Frontal cortex (tissue), 4 donors: Measurements from ENCODE around the gene TMEM88. TPM values are rescaled to one million over a fixed set of nuclear protein-coding genes. Genes with fewer than 3 reads are reported as not detected.
A peak's percentile ranks its signal among the peaks of the same experiment; 100 is the strongest.

ENCODE experiments used
- DNase-seq, 2 donors: peaks; one replicate each; pipeline ENCODE4 v3.0.0; 2012; ENCODE audit warnings: low spot score in 2 of 2
- FAIRE-seq: peaks from 2 replicates; lab custom pipeline; 2012; peaks lifted over from hg19 to GRCh38; lab: Jason Lieb, UNC
- total RNA-seq: library from RNA; depleted of rRNA; stranded (reverse); fragments of >200 nt; gene quantifications from one replicate; pipeline ENCODE4 v1.2.3, GENCODE V29; 2014
- donor health status: control.
- donor health status: control.
- donor health status: control.

The TMEM88 gene
- total RNA-seq, 1 donor from 2014 or later, result 1.2 TPM

GRCh38 chr17:7842380-7843256 is 12.2 kb upstream of the TMEM88 start:
- DNase-seq (peak in 1 of 2 donors; percentile 77), FAIRE-seq (no peak)

- no peak for DNase-seq
These were observed 11.7 kb upstream of the TMEM88 start for GRCh38 chr17:7843257-7843535.

GRCh38 chr17:7843536-7844291 is 11.2 kb upstream of the TMEM88 start:
- DNase-seq (peak; percentile 77 to 87), FAIRE-seq (no peak)

More at GRCh38 chr17:7843257-7843535, 11.7 kb upstream of the TMEM88 start:
- no peak for FAIRE-seq

GRCh38 chr17:7844292-7845154 is 10.3 kb upstream of the TMEM88 start:
- DNase-seq (peak; percentile 90 to 95), FAIRE-seq (no peak)

- FAIRE-seq (no peak), DNase-seq (no peak)
These were observed 9.4 kb upstream of the TMEM88 start for GRCh38 chr17:7845359-7846062.

- DNase-seq (no peak), FAIRE-seq (no peak)
These were observed 8.7 kb upstream of the TMEM88 start for GRCh38 chr17:7846063-7846735.

- FAIRE-seq, result no peak
- no peak for DNase-seq
These were observed 7.9 kb upstream of the TMEM88 start for GRCh38 chr17:7846765-7847661.

- DNase-seq, result peak in 1 of 2 donors; percentile 12
- FAIRE-seq, result no peak
These were observed 6.7 kb upstream of the TMEM88 start for GRCh38 chr17:7848131-7848579.

GRCh38 chr17:7848739-7849129 is 6.1 kb upstream of the TMEM88 start:
- no peak for FAIRE-seq
- DNase-seq, result no peak

- no peak for FAIRE-seq
These were observed 5.6 kb upstream of the TMEM88 start for GRCh38 chr17:7849130-7849750.

GRCh38 chr17:7849751-7850504 is 4.9 kb upstream of the TMEM88 start:
- no peak for FAIRE-seq
- DNase-seq, result no peak

More at GRCh38 chr17:7849130-7849750, 5.6 kb upstream of the TMEM88 start:
- no peak for DNase-seq

GRCh38 chr17:7850701-7851437 is 4.0 kb upstream of the TMEM88 start:
- FAIRE-seq, result no peak

GRCh38 chr17:7851438-7852261 is 3.2 kb upstream of the TMEM88 start:
- DNase-seq (peak; percentile 89 to 91), FAIRE-seq (no peak)

More at GRCh38 chr17:7850701-7851437, 4.0 kb upstream of the TMEM88 start:
- DNase-seq, result no peak

GRCh38 chr17:7852262-7852670 is 2.6 kb upstream of the TMEM88 start:
- FAIRE-seq (no peak), DNase-seq (no peak)
